Measurements from ENCODE around the gene ATP2B2.
A peak's percentile ranks its signal among the peaks of the same experiment; 100 is the strongest.

ATP2B2 gene

DNA sequence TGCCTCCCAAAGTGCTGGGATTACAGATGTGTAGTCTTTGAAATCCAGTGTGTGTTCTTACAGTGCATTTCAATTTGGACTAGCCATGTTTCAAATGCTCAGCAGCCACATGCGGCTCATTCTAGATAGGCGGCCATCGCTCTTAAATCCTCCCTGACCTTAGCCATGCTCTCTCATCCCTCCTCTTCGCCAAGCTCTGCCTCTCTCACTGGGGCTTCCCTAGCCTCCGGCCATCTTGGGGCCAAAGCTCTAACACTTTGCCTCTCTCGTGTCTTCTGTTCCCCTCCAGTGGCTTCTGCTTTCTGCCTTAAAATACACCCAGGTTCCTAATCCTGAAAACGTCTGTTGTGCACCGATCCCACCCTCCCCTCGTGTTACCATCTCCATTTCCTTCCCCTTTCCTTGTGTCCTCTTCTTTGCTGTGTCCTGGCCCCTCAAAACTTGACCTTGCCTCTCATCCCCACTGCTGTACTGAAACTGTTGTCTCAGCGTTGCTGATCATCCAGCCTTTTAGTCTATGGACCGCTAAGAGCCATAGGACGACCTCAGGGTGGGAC lies 211.3 kb downstream of the ATP2B2 start:
- DNase-seq (ENCODE audit: low spot score) = no peak

DNA sequence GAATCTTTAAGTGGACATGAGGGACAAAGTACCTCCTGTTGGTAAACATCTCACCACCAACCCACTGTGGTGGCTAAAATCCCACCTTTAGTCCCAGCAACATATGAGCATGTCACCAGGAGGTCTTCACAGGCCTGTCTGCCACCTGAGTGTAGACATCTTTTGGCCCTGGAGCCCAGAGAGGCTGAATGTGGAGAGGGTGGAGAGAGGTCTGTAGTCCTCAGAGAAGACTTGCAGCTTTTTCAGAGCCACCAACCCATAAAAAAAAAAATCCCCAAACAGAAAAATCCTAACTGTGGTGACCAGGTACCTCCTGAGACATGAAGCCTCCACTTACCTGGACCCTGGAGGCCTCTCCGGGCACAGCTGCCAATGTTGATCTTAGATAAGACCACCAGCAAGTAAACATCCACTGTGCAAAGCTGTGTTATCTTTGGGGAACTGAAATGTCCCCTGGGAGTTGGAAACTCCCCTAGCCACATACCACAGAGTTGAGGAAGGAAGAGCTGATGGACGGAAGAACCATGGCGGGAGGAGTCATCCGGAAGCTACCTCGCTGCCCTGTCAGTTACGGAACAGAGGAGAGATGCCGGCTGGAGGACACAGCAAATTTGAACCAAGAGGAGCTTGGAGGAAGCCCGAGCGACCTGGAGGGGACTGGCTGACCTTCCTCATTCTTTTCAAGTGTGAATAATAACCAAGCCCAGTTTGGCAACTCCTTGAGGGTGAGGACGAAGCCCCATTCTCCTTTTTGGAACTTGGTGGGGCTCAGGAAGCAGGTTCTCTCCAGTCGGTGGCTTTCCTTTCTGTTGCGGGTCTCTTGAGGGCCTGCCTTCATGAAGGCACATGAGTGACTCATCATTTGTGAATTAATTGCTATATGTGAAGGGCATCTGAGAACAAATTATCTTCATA lies 212.6 kb downstream of the ATP2B2 start, which contains the start of gene GHRL:
Gene GHRL (minus strand): TSS at position 443 of the 915 bp plus-strand sequence. CDS start 2,767 bp downstream, outside the sequence.
- peak; percentile 38 for DNase-seq (ENCODE audit: low spot score)

DNA sequence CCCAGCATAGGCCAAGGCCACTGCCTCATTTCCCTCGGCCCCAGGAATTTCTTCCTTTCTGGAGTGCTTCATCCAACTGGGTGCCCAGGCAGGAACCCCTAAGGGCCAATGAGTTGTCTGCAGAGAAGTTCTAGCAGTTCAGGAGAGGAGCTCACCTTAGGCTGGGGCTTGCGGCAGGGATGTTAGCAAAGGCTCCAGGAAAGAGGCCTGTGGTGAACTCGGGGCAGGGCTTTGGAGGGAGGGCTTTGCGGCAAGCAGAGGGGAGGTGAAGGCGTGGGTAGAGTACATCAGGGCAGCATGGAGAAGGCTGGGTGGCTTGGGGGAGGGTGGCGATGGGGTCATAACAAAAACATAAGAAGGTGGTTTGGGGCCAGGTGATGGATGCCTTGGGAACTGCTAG lies 213.7 kb downstream of the ATP2B2 start:
- DNase-seq (ENCODE audit: low spot score) = no peak

DNA sequence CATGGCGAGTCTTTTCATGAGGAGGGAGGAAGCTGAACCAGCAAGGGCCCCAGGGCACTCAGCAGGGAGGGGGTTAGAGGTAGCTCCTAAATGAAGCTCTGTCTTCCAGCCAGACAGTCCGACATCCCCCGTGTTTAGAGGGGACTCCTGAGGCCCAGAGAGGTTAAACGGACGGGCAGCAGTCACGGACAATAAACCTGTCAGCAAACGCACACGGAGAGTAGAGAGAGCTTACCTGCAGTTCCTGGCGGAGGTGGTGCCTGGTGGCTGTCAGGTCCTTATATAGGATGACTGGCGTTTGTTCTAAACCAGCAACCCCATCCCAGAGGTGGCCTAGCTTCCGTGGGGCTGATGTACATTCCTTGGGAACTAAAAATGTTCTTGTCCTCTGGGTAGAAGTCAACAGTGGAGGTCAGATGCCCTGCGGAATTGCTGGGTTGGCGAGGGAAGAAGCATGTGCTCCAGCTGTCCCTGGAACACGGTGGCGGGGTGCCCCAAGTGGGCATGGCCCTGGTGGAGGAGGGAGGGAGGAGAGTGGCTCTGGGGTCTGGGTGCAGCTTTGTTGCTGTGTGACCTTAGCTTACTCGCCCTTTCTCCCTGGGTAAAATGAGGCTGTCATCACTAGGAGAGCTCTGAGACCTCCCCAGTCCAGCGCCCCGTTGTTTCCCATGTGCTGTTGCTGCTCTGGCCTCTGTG lies 214.8 kb downstream of the ATP2B2 start:
- no peak for DNase-seq (ENCODE audit: low spot score)

DNA sequence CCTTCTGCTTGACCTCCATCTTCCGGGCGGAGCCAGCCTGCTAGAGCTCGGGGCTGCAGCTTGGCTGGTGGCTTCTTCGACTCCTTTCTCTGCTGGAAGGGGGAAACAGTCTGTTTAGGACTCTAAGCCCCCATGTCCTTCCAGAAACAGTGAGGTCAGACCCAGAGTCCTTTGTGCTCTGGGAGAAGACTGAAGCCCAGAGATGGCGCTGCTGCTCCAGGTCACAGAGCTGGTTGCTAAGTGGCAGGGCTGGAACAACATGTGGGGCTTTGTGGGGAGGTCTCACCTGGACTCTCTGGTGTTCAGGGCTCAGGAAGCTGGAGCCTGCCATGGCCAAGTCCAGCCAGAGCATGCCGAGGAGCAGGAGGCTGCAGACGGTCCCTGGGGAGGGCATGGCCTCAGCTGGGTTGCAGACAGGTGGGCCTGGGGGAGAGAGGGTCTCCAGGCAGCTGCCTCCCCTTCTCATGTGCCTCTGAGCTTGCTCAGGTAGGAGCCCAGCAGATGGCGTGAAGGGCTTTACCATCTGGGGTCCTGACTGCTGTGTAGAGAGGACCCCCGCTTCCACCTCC lies 215.5 kb downstream of the ATP2B2 start:
- DNase-seq (ENCODE audit: low spot score) = no peak

DNA sequence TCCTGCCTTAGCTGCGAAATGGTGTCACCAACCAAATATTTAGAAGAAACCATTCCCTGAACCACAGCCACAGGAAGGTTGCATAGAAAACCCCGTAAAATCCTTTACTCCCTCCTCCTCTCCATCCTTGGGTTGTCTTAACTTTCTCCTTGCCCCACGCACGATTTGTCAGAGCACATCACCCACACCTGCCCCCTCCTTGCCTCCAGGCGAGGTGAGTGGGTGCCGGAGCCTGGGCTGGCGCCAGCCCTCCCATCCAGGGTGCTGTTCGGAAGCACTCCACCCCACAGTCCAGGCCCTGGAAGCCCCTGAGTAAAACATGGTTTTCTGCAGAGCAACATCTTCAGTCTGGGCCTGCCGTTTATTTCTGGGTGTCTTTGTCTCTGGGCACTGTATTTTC lies 216.3 kb downstream of the ATP2B2 start:
- no peak for DNase-seq (ENCODE audit: low spot score)

DNA sequence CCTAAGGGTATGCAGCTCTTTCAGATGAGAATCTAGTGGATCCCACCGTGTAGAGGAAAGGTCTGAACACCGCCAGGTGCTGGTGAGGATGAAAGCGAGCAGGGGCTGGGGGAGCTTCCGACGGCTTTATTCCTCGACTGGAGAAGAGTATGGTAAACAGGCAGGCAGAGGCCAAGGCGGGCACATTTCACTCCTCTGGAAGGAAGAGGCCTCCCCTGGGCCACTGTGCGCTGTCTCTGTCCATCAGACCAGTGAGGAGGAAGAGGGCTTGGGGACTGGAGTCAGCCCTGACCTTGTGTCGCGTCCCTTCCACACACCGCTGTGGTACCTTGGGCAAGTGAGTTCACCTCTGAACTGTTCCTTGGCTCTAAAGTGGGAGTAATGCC lies 216.8 kb downstream of the ATP2B2 start:
- DNase-seq (ENCODE audit: low spot score) = no peak

DNA sequence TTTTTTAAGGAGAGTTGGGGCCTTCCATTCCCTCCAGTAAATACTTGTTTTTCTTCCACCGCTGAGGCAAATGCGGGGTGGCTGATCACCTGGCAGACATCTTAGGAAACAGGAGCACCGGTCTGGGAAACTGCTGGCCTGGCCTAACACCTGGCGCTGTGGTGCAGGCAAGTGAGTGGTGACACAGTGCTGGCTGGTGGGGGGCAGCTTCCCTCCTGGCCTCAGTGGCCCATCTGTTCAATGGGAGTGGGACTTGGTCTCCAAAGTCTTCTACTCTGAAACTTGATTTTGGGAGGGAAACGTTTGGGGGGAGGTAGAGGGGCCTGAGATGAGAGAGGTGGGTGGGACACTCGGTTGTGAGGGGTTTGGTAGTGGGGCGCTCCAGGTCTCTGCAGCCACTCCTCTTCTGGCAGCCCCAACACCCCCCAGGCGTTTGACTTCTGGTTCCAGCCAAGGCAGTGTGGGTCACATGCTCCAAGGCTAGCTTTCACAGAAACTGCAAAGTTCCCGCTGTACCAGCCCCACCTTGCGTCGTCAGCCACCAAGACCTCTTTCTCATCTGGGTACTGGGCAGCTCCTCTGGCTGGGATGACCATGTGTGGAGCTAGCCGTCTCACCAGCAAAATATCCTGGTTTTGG lies 217.3 kb downstream of the ATP2B2 start:
- no peak for DNase-seq (ENCODE audit: low spot score)

DNA sequence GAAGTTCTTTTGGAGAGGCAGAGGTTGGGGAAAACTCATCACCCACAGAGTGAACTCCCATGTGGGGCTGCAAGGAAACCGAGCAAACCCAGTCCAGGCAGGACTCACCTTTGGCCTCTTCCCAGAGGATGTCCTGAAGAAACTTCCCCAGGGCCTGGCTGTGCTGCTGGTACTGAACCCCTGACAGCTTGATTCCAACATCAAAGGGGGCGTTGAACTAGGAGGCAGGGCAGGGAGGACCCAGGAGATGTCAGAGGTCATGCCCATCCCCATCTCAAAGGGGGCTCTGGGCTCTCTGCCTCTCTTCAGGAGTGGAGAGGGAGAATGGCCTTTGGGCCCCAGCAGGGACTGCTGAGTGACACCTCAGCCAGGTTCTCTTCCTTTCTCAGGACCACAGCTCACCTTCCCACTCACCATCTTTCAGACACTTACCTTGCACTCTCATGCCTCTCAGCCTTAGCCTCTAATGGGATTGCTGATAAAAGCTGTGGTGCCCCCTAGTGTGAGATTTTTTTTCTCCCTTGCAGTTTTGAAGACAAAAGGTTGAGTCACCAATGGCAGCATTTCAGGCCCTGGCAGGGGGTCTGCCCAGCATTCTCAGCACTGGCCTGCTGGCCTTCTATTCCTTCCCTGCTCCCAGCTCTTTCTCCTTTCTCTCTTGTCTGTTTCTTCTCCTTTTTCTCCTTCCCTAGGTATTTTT lies 218.6 kb downstream of the ATP2B2 start:
- DNase-seq (ENCODE audit: low spot score) = peak; percentile 53

DNA sequence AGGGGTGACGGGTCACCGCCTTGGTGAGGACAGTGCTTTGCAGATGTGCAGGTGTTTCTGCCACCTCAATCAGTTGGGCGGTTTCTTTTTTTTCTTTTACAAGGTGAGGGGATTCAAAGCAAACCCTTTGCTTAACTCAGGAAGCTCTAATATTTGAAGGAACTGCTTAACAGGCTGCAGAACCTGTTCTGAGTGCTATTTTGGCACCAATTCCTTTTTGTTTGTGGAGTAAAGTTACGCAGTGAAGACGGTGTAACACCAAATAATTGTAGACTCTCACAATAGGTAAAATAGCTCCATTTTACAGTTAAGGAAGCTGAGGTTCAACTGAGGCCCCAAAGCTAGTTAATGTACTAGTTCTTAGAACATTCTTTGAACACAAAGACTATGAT lies 219.3 kb downstream of the ATP2B2 start:
- DNase-seq (ENCODE audit: low spot score) = no peak

DNA sequence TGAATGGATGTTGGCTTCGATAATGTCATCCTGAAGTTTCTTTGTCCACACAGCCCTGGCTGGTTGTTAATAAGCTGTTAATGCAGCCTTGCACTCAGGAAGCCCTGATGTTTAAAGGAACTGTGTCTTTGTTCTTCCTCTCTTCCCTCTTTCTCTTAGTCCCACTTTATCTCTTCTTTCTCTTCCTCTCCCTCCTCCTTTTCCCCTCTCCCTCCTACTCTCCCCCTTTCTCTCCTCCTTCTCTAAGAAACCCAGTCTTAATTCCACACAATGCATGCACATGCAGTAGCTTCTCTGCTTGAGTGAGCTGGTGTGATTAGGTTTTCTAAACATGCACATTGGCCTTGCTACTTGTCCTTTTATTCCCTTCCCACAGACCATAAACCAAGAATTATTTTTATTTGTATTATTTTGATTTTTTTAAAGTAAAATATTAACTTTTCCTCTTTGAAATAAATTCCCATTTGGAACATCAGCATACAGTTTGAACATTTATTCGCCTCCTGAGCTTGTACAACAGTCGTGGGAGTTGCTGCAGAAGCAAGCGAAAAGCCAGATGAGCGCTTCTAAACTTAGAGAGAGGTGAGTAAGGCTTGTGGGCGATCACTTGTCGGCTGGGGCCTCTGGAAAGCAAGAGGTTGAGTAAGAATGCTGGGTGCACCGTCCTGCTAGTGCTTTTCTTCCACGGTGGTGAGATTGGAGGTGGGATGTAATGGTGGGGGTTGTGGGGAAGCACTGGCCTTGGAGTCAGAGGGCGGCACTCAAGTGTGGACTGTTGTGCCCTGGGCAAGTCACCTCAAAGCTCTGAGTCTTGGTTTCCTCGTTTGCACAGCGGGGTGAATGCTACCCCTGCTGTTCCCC lies 219.9 kb downstream of the ATP2B2 start:
- DNase-seq (ENCODE audit: low spot score) = no peak

DNA sequence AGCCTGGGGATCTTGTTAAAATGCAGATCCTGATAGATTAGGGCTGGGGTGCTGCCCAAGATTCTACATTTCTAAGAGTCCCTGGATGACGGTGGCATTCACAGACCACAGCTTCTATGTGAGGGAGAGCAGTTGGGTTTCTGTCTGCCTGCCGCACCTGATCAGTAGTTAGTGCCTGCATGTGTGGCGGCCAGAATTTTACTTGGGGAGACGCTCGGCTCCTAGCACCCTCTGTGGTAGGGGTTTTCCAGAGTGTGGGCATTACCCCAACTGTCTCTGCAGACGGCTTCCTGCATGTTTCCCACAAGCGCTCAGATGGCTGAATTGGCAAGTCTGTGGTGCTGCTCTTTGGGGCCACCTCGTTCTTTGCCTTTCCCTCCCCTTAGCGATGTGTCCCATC lies 220.9 kb downstream of the ATP2B2 start:
- DNase-seq (ENCODE audit: low spot score) = no peak

DNA sequence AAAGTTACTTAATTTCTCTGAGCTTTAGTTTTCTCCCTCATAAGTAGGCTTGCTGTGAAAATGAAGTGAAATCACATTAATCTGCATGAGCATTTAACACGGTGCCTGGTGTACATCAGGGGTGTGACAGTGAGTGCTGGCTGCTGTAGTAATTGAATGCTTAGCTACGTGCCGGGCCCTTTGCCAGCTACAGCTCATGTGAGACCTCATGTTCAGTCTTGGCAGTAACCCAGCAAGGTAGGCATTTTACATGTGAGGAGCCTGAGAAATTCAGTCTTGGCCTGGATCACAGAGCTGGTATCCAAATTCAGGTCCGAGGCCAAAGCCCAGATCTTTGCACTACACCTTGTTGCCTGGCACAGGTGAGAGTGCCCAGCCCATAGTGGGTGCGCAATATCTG lies 221.7 kb downstream of the ATP2B2 start:
- no peak for DNase-seq (ENCODE audit: low spot score)

DNA sequence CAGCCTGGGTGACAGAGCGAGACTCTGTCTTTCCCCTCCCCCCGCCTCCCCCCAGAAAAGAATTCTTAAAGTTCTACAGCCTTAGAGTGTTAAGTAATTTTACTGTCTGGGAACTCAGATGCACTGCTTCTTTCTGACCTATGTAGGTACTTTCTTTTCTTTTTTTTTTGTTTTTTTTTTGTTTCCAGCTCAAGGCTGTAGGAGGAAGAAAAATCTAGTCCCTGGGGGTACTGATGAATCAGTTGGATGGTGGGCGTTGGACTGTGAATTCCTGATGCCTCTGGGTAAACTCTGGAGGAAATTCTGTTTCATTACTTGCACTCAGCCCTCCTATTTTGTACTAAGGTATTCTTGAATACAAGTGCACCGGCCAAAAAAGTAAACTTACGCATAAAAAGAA lies 223.4 kb downstream of the ATP2B2 start:
- DNase-seq (ENCODE audit: low spot score) = no peak

DNA sequence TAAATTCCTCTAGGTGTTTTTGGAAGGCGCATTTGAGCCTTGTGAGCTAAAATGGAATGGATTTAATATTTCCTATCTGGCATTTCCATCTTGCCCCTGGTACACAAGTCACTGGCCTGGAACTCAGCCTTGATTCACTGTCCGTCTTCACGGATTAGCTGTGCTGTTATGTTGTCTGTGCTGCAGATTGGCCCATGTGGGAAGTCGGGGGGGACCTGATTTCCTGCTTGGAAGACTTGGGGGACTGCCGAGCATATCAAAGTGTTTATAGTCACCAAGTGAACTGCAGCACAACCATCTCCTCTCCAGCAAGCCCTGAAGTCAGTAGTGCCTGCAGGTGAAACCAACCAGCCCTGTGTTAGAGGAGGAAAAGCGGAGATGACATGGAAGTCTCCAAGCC lies 224.8 kb downstream of the ATP2B2 start:
- DNase-seq (ENCODE audit: low spot score) = no peak

DNA sequence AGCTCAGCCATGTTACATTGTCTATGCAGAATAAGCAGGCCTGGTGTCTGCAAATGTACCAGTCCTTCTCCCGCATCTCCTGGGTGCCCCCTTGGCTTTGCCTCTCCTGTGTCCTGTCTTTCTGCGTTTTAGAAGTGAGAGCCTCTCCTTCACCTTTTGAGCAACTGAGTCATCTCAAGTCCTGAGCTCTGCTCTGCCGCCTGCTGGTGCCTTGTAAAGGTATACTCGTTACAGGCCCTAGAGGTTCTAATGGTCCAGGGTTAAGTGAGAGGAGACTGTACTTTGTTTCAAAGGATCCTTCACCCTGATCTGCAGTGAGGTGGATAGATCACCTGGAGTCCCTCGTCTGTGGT lies 225.2 kb downstream of the ATP2B2 start:
- no peak for DNase-seq (ENCODE audit: low spot score)

DNA sequence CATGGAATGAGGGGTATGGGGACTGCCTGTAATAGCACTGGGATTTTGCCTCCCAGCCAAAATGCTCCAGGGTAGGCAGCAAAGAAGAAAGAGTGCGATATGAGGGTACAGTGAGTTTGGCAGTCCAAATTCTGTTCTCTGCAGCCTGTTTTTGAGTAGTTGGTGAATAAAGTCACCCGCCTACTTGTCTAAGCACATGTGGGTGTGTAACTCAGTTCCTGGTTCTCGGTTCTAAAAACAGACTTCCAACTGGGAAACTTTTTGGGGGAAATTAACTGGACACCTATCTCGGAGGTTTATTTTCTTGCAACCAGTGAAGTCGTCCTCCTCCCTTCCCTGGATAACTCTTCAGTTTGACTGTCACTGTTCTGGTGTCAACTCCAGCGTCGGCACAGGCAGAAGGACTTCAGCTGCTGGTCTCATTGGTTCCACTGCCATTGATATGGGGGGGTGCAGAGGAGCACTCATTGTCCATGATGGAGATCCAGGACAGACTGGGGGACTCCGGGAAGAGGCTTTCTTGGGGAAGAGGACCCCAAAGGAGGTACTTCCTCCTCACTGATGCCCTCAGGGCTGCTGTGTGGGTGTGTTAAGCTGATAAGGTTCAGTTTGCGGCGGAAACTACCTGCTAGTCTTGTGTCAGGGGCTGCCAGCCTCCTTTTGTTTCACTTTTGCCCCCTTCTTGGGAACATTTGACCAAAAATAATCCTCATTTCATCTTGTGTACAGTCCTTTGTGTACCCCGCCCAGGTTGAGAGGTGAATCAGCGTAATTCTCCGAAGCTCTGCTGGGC lies 225.8 kb downstream of the ATP2B2 start:
- no peak for DNase-seq (ENCODE audit: low spot score)

DNA sequence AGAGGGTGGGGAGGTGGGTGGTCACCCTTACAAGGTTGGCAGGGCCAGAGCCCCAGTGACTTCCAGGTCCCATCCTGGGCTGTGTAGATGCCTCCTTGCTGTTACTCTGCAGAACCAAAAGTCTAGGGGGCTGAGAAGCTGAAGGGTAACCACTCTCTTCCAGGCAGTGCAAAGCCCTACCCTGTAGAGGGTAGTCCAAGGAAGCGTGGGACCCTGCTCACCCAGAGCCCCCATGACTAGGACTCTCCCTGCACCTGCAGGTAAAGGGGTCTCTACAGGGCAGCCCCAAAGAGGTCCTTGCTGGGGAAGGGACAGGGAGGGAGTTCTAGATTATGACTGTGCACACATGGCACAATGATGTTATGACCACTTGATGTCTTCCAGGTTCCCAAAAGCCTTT lies 226.9 kb downstream of the ATP2B2 start:
- no peak for DNase-seq (ENCODE audit: low spot score)

DNA sequence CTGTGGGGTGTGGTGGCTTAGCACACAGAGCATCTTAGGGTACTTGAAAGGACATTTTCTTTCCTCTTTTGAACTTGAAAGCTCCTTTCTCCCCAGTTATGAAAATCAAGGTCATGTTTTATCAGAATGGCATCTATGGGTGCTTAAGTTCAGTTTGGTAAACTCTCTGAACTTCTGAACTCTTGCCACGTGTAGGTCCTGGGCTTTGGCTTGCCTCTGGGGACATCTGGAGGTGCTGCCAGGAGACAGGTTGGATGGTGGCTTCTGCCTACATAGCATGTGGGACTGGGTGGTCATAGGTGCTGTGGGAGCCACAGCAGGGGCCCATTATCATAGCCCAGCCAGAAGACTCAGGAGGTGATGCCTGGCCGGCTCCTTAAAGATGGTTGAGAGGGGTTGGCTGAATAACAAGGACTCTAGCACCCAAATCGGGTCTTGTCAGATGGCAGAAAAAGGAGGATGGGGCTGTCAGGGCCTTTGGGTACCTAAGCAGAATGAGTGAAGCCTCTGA lies 228.2 kb downstream of the ATP2B2 start:
- no peak for DNase-seq (ENCODE audit: low spot score)

DNA sequence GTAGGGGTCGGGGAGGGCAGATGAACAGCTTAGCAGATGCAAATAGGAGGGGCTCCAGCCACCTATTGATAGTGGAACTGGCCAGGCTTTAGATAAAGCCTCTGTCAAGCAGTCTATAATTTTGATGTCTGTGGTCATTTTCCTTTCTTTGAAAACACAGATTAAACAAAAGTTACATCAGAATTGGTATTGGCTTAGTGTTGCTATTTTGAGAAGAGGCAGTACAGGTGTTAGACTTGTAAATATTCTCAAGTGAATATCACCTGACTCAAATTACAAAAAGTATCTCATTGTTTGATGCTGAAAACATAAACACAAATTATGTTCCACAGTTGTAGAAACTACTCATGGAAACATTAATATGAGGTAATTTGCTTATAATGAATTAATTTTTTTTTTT lies 230.8 kb downstream of the ATP2B2 start:
- DNase-seq (ENCODE audit: low spot score) = no peak

Measured in pons (tissue), 1 donor.